Chondrocyte (in vitro differentiated cells): Measurements from ENCODE around the gene SCAANT1. TPM values are rescaled to one million over a fixed set of nuclear protein-coding genes. Genes with fewer than 3 reads are reported as not detected.

Experiments
- DNase-seq: peaks from one replicate; pipeline ENCODE4 v3.0.0; 2021; ENCODE audit warnings: mixed read lengths, low spot score
- H3K27ac Mint-ChIP-seq: one replicate; pipeline ENCODE4 v1.8.0; 2021; ENCODE audit warnings: mild to moderate bottlenecking, moderate library complexity, mixed read lengths; ENCODE audit not compliant: unreplicated experiment
- H3K27me3 Mint-ChIP-seq: 2 replicates; pipeline ENCODE4 v1.8.0; 2021; ENCODE audit warnings: low read depth, mixed read lengths
- H3K36me3 Mint-ChIP-seq: 2 replicates; pipeline ENCODE4 v1.8.0; 2021; ENCODE audit warnings: low read depth, mixed read lengths
- H3K4me1 Mint-ChIP-seq: 2 replicates; pipeline ENCODE4 v1.8.0; 2021; ENCODE audit warnings: low read depth, mild to moderate bottlenecking, mixed read lengths
- H3K4me3 Mint-ChIP-seq: one replicate; pipeline ENCODE4 v1.8.0; 2021; ENCODE audit warnings: mild to moderate bottlenecking, moderate library complexity, mixed read lengths; ENCODE audit not compliant: unreplicated experiment
- H3K9me3 Mint-ChIP-seq: 2 replicates; pipeline ENCODE4 v1.8.0; 2021; ENCODE audit warnings: low read depth, mixed read lengths
- CTCF ChIP-seq: fragments of 200-600 bp; sonication (generic); IDR thresholded peaks from 2 replicates; pipeline ENCODE4 v1.5.0; 2021; ENCODE audit warnings: antibody characterized with exemption, mild to moderate bottlenecking, moderate library complexity
- total RNA-seq: library from RNA; stranded (reverse); gene quantifications from 3 replicates; pipeline ENCODE4 v1.2.1, GENCODE V29; 2021

Gene SCAANT1
- total RNA-seq, 1 donor from 2014 or later, result not detected

GRCh38 chr3:63908776-63909175 is 3.4 kb downstream of the SCAANT1 start:
- H3K4me1 Mint-ChIP-seq, result peaks cover 22% of the 10 kb centered on the region

GRCh38 chr3:63908081-63908736 is 4.0 kb downstream of the SCAANT1 start:
- peak; percentile 68 for TF ChIP-seq CTCF
- Mint-ChIP-seq H3K4me1 (peaks cover 22% of the 10 kb centered on the region), H3K27me3 (no peaks in the 10 kb centered on the region), H3K4me3 (no peak overlapping the region), H3K27ac (no peak overlapping the region), H3K36me3 (peaks cover 1% of the 10 kb centered on the region), H3K9me3 (no peaks in the 10 kb centered on the region)
- no peak for DNase-seq

More at GRCh38 chr3:63908776-63909175, 3.4 kb downstream of the SCAANT1 start:
- TF ChIP-seq CTCF, result no peak
- Mint-ChIP-seq H3K27ac (no peak overlapping the region), H3K4me3 (no peak overlapping the region), H3K27me3 (no peaks in the 10 kb centered on the region), H3K36me3 (peaks cover 1% of the 10 kb centered on the region), H3K9me3 (no peaks in the 10 kb centered on the region)
- DNase-seq, result no peak

GRCh38 chr3:63905731-63906620 is 6.2 kb downstream of the SCAANT1 start:
- Mint-ChIP-seq H3K4me1 (peaks cover 15% of the 10 kb centered on the region), H3K27me3 (no peaks in the 10 kb centered on the region), H3K27ac (no peak overlapping the region), H3K9me3 (no peaks in the 10 kb centered on the region), H3K36me3 (peaks cover 3% of the 10 kb centered on the region), H3K4me3 (no peak overlapping the region)
- no peak for TF ChIP-seq CTCF
- no peak for DNase-seq

GRCh38 chr3:63900459-63900858 is 11.7 kb downstream of the SCAANT1 start:
- Mint-ChIP-seq H3K9me3 (no peaks in the 10 kb centered on the region), H3K4me3 (no peak overlapping the region), H3K36me3 (peaks cover 13% of the 10 kb centered on the region), H3K27me3 (no peaks in the 10 kb centered on the region), H3K4me1 (peaks cover 35% of the 10 kb centered on the region), H3K27ac (no peak overlapping the region)
- no peak for TF ChIP-seq CTCF
- no peak for DNase-seq

- Mint-ChIP-seq H3K36me3 (peaks cover 13% of the 10 kb centered on the region), H3K27me3 (no peaks in the 10 kb centered on the region), H3K27ac (no peak overlapping the region), H3K4me1 (peaks cover 38% of the 10 kb centered on the region), H3K4me3 (no peak overlapping the region), H3K9me3 (no peaks in the 10 kb centered on the region)
- no peak for TF ChIP-seq CTCF
- DNase-seq, result no peak
Measured at GRCh38 chr3:63900010-63900409, 12.2 kb downstream of the SCAANT1 start.
